PC-3 (cell line): Measurements from ENCODE around the gene VSTM4.

Source experiments
- CTCF ChIP-seq: fragments of 300-600 bp; sonication (generic); conservative IDR thresholded peaks from 2 replicates; pipeline ENCODE4 v1.5.1; 2017; ENCODE audit warnings: antibody characterized with exemption, low read depth, mild to moderate bottlenecking, low read length
- EZH2 ChIP-seq: fragments of 300-600 bp; sonication (generic); IDR thresholded peaks from one replicate; pipeline ENCODE4 v1.6.1; 2017; ENCODE audit warnings: antibody characterized with exemption, mild to moderate bottlenecking, low read length; ENCODE audit not compliant: unreplicated experiment
- EZH2phosphoT487 ChIP-seq: fragments of 300-600 bp; sonication (generic); IDR thresholded peaks from 2 replicates; pipeline ENCODE4 v1.6.1; 2018; ENCODE audit warnings: mild to moderate bottlenecking, antibody characterized with exemption, low read length, borderline replicate concordance

- TF ChIP-seq EZH2 (no peak), CTCF (no peak), EZH2phosphoT487 (no peak)
Measured at GRCh38 chr10:49021685-49022084, 93.6 kb downstream of the VSTM4 start.
